Iris pigment epithelial cell (primary cell): ENCODE results near the gene ALPI.

Experiments
- DNase-seq: peaks from one replicate; pipeline ENCODE4 v3.0.0-alpha.2; 2011; ENCODE audit warnings: low read depth

Gene ALPI

DNA sequence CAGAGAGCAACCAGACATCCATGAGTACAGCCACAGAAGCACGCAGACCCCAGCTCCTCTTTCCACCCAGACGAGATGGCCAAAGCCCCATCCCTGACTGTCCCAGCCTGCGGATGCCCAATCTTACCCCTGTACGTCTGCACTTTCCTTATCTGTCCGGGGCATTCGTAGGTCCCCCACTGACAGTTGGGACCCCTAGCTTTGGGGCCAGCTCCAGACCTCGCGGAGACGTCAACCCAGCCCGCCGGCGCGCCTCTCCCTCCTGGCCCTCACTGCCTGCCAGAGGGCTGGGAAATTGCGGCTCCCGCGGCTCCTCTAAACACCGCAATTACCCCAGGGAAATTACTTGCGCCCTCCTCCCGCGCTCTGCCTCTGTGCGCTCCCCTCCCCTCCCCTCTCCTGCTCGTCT lies 29.4 kb downstream of the ALPI start:
- DNase-seq = no peak

GRCh38 chr2:232485757-232486557 lies 30.0 kb downstream of the ALPI start:
- no peak for DNase-seq

DNA sequence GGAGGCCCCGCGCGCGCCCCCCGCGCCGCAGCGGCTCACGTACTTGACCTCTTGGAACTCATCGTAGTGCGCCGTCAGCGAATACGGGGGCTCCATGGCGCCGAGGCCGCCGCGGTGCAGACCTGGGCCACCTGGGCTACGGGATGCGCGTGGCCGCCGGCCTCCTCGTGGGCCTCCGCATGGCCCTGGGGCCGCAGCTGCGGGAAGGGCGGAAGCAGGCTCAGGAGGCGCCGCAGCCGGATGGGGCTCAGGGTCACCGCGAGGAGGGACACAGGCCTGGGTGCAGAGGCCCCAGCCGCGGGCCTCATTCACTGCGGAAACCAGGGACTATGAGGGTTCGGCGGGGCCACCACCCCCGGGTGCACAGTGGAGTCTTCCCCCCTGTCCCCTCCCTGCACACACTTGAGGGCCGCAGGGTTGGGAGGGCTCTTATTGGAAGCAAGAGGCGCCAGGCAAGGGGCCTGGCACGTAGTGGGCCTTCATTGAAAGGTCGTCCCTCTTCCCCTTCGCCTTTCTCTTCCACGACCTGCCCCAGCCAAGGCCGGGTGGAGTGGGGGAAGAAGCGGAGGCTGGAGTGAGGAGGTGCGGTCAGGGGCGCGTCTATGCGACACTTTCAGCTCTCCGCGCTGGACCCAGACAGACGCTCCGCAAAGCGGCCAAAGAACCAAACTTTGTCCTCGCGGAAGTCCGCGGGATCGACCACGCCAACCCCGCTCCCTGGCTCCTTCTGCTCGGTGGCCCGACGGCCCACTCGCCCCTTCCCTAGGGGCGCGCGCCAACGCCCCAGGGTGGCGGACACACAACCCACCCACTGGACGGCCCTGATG lies 30.8 kb downstream of the ALPI start:
- DNase-seq = no peak

DNA sequence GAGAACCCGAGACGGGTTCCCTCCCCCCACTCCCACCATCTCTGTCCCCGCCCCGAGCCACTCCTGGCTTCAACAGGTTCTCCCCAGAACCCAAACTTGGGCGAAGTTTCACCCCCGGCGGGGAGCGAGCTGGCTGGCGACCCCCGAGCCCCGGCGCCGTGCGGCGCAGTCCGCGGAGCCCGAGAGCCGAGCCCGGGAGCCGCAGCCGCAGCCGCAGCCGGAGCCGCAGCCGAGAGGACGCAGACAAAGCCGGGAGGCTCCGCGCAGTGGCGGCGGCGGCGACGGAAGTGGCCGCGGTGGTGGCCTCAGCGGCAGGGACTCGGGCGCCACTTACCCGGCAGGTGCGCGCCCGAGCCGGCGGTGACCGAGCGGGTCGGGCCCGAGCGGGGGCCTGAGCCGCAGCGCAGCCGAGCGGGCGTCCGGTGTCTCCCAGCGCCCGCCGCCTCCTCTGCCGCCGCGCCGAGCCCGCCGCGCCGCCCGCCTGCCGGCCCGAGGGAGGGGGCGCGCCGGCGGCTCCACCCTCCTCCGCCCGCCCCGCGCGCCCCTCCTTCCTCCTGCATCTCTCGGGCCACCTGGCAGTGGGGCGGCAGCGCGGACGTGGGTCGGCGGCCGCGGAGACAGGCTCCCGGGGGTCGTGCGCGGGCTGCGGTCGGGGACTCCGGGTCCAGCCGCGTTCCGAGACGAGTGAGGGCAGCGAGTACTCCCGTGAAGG lies 31.6 kb downstream of the ALPI start, which contains the start of gene ECEL1:
TSS of gene ECEL1 (minus strand) at position 450 of the 712 bp plus-strand sequence. CDS start 1,181 bp downstream, outside the sequence.
- DNase-seq = no peak

DNA sequence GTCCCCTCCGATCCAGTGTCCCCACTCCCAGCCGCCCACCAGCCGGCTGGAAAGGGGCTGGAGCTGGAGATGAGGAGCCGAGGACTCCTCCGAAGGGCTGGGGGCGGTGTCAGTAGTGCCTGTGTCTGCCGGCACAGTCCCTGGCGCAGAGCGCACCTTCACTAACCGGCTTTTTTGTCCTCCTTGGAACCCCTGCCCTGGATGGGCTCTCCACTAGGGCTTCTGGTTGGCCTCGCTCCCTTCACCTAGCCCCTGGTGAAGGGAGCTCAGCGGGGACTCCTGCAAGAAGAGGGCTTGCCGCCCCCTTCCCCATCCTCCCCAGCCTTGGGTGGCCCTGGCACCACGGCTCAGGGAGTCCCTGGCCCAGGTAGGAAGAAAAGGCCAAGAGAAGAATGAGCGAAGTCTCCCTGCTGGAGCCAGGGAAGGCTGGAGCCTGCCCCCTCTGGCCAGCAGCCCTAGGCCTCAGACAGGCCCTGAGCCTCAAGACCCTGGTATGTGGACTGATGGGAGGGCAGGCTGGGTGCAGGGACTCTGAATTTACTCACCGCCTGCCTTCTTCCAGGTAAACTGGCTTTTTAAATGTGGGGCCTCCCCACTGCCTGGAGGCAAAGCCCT lies 32.3 kb downstream of the ALPI start:
- no peak for DNase-seq

- no peak for DNase-seq
These were observed 32.9 kb downstream of the ALPI start for GRCh38 chr2:232488721-232489300.

- no peak for DNase-seq
These were observed 33.7 kb downstream of the ALPI start for GRCh38 chr2:232489516-232490220.

DNA sequence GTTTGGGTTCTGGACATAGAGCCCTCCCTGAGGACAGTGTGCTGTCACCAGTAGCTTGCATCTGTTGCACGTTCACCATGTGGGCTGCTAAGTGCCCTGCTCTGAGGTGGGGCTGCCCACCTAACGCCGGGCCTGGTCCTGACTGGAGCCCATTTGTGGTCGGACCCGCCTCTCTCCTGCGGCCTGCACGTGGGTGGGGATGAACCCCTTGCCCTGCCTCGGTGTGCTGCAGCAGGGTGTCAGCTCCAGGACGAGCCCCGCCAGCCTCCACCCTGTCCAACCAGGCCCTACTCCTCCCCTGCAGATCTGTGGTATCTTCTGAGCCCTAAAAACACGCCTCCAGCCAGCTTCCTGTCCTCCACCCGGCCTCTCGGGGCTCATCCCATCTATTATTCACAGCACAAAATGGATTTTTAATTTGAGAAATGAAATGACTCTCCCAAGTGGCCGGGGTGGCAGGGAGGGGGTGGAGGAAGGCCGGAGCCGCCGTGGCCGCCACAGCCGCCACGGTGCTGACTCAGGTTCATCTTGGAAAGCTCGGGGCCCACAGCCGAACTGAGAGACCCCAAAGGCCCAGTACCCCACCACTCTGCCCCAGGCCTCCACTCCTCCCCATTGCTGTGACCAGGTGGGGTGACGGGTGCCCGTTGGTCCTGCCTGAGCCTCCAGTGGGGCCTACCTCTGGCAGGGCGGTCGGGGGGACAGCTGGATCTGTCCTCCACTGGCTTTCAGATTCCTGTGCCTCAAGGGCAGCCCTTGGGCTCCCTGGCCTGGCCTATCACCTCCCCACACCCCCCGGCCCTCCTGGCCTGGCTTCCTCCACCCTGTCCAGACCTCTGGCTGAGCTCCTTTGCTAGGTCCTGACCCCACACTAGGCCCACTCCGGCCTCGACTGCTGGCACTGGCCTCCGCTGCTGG lies 34.5 kb downstream of the ALPI start:
- no peak for DNase-seq

- DNase-seq = no peak
These were observed 35.3 kb downstream of the ALPI start for GRCh38 chr2:232491139-232491780.

DNA sequence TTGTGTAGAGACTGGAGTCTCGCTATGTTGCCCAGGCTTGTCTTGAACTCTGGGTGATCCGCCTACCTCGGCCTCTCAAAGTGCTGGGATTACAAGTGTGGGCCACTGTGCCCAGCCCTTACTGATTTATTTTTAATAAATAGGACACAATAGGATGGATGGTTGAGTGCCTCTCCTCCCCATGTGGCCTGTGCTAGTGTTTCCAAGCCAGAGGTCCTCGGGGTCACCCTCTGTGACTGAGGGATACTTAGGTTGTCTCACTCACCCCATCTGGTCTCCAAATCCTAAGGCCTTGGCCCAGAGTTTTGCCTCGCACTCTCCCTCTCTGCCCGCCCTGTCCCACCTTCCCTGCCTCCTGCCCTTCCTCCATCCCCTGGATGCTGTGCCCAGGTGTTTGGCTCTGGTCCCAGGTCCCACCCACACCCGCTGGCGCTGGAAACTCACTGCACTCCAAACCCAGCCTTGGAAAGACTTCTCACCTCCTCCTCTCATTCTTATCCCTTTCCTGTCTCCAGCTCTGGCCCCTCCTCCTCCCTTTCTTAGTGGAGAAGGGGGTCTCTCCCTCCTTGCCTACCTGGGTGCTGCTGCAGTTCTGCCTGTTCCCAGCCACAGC lies 36.4 kb downstream of the ALPI start:
- DNase-seq = no peak

DNA sequence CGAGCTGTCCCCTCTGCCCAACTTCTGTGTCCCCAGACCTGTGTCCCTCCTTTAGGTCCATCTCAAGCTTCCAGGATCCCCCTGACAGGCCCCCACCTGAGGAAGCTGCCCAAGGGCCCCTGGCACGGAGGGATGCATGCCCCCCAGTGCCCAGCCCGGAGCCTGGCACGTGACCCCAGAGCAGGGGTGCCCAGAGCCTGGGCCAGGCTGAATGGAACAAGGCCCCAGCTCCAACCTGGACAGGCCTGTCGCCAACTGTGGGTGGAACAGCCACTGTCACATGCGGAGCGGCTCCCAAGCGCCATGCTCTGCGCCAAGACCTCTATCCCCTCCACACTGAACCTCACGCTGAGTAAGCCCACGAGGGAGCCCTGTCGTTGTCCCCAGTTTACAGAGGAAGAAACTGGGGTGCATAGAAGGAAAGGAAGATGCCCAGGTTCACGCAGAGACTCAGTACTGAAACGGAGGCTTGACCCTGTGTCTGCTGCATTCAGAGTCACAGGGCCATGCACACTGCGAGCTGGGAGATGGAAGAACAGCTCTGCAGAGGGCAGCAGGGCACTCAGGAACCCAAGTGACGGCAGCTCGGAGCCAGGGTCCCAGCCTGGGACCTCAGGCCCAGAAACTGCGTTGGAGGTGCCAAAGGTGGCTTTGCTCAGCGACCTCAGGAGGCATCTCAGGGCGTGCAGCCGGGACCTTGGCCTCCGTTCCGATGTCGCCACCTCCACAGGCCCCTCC lies 37.2 kb downstream of the ALPI start:
- DNase-seq = no peak

DNA sequence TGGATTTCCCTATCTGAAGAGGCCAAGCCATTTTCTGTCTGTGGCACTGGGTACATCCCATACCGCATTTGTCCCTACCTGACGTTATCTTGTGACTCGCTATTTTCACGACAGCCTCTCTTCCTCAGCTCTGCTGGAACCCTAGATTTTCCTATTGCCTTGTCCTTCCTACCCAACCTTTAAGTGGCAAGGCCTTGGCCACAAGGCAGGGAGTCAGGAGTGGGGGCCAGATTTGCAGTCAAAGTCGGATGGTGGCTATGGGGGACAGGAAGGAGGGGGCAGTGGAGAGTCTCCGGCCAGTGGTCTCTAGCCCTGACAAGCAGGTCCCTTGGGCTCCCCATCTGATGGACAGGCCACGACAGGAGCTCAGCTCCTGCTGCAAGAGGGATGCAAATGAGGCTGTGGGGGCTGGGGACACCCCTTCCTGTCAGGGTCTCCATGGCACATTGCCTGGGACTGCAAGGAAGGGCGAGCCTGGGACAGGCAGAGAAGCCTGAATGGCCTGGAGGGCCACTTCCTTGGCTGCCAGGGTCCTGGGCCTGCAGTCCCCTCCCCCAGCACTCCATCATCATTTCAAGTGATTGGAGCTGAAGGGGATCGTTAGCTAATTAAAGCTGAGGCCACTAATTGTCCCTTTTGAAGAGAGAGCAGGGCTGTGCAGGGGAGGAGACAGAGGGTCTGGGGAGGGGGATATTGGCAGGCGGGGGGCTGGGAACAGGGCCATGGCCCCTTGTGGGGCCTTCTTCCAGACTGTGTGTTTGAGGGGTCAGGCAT lies 37.9 kb downstream of the ALPI start:
- no peak for DNase-seq

DNA sequence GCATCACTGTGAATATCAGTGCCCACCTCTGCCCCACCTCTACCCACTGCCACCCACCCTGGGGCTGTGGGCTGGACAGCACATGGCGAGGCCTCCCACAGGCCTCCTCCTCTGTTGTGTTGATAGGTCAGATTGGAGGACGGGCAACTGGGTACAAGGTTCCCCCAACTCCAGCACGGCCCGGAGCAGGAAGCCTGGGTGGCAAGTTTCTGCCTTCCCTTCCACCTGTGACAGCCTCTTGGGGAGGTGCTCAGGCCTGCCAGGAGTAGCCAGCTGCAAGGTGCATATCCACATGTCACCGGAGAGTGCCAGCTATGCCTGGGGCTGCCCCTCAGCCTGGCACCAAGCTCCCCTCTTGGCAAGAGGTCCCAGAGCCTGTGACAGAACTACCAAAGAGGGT lies 38.6 kb downstream of the ALPI start:
- no peak for DNase-seq

DNA sequence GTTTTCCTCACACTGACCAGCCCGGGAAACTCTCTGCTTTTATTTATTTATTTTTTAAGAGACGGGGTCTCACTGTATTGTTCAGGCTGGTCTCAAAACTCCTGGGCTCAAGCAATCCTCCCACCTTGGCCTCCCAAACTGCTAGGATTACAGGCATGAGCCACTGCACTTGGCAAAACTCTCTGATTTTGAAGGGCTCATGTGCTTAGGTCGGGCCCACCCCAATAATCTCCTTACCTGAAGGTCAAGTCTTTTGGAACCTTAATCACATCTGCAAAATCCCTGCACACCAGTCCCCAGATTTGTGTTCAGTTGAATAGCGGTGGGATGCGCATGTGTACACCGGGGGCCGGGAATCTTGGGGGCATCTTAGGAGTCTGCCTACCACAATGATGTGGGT lies 39.3 kb downstream of the ALPI start:
- DNase-seq = no peak

- no peak for DNase-seq
These were observed 40.7 kb downstream of the ALPI start for GRCh38 chr2:232496501-232497270.

- DNase-seq = no peak
These were observed 41.4 kb downstream of the ALPI start for GRCh38 chr2:232497348-232497747.

DNA sequence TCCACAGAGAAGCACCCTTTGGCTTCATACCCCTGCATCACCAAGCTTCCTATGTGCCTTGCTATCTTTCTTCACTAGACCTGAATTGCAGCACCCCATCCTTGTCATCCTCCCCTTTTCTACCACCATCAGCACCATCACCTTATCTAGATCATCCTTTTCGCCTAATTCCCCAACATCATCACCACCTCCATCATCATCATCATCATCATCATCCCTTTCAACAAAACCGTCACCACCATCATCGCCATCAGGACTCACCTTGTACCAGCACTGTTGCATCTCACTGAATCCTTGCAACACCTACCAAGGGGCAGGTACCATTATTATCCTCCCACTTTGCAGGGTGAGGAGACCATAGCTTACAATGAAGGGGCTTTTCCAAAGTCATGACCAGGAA lies 42.5 kb downstream of the ALPI start:
- no peak for DNase-seq
